ENCODE results near the gene KCNK7. TPM values are rescaled to one million over a fixed set of nuclear protein-coding genes. Genes with fewer than 3 reads are reported as not detected.
A peak's percentile ranks its signal among the peaks of the same experiment; 100 is the strongest.

The KCNK7 gene
- total RNA-seq, 1 donor from 2014 or later = 0.17 TPM

- H3K4me3 ChIP-seq (ENCODE audit: low read depth, low read length) = peak overlapping the region; percentile 91
- DNase-seq (ENCODE audit: low read depth) = no peak
- TF ChIP-seq CTCF (conservative IDR thresholded peaks at IDR 0.05; ENCODE audit: low read depth, low read length) = no peak
Observed at GRCh38 chr11:65615950-65616574, 20.5 kb upstream of the KCNK7 start.

- peak within 1 kb of the TSS; percentile 91 for H3K4me3 ChIP-seq (ENCODE audit: low read depth, low read length)
- no peak for TF ChIP-seq CTCF (conservative IDR thresholded peaks at IDR 0.05; ENCODE audit: low read depth, low read length)
- DNase-seq (ENCODE audit: low read depth) = peak; percentile 98
Observed at GRCh38 chr11:65615229-65615949, 19.8 kb upstream of the KCNK7 start, which contains the start of gene PCNX3. PCNX3 (plus strand) TSS chr11:65615776; CDS start chr11:65616312, 536 bp downstream.

- peak overlapping the region; percentile 81 for H3K4me3 ChIP-seq (ENCODE audit: low read depth, low read length)
- no peak for DNase-seq (ENCODE audit: low read depth)
- TF ChIP-seq CTCF (conservative IDR thresholded peaks at IDR 0.05; ENCODE audit: low read depth, low read length) = no peak
Observed at GRCh38 chr11:65613091-65613928, 17.7 kb upstream of the KCNK7 start.

GRCh38 chr11:65612691-65613090, 17.1 kb upstream of the KCNK7 start:
- no peak for TF ChIP-seq CTCF (conservative IDR thresholded peaks at IDR 0.05; ENCODE audit: low read depth, low read length)
- DNase-seq (ENCODE audit: low read depth) = no peak
- H3K4me3 ChIP-seq (ENCODE audit: low read depth, low read length) = peak overlapping the region; percentile 81

GRCh38 chr11:65611758-65612603, 16.4 kb upstream of the KCNK7 start:
- peak overlapping the region; percentile 81 for H3K4me3 ChIP-seq (ENCODE audit: low read depth, low read length)
- no peak for DNase-seq (ENCODE audit: low read depth)
- TF ChIP-seq CTCF (conservative IDR thresholded peaks at IDR 0.05; ENCODE audit: low read depth, low read length) = no peak

GRCh38 chr11:65611028-65611757, 15.6 kb upstream of the KCNK7 start:
- no peak for TF ChIP-seq CTCF (conservative IDR thresholded peaks at IDR 0.05; ENCODE audit: low read depth, low read length)
- peak overlapping the region; percentile 1 for H3K4me3 ChIP-seq (ENCODE audit: low read depth, low read length)

More at GRCh38 chr11:65611028-65611757, 15.6 kb upstream of the KCNK7 start:
- no peak for DNase-seq (ENCODE audit: low read depth)

All from epithelial cell of proximal tubule (primary cell).